HCT116 (cell line): ENCODE measurements around the gene GALNT11.

Experiments
- POLR2A ChIP-seq: IDR thresholded peaks from 2 replicates; pipeline ENCODE4 v1.7.0; 2011; ENCODE audit warnings: borderline replicate concordance; ENCODE audit not compliant: insufficient read depth, insufficient read length; ENCODE audit errors: extremely low read depth
- TF ChIP-seq, protein P1 (sequence below), 3 experiments: fragments of 200-600 bp in 1 of 3; sonication (generic) in 1 of 3; IDR thresholded peaks in 2 of 3; conservative IDR thresholded peaks in 1 of 3; 2 replicates each; pipeline ENCODE4 v1.5.1; 2012 to 2017; ENCODE audit warnings: low read depth in 2 of 3, low read length in 2 of 3, antibody characterized with exemption in 1 of 3, borderline replicate concordance in 1 of 3, control low read depth in 1 of 3, mild to moderate bottlenecking in 1 of 3, mixed read lengths in 1 of 3, mixed run types in 1 of 3, moderate library complexity in 1 of 3; ENCODE audit not compliant: insufficient read depth in 1 of 3

DNA sequence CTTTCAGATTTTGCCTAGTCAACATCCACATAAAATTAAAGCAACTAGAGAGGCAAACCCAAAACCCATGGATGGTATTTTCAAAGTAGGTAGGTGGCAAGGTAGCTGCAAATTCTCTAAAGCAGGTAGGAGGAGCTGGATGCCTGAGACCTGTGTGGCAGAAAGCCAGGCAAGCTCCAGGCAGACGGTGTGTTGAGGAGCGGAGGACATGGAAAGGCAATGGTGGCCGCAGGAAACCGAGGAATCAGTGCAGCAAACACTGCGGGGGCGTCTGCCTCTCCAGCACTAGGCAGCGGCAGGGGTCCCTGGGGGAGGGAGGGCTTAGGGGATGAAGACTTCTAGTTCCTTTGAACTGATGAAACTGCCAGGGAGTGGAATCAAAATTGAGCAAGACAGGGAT lies 101.3 kb downstream of the GALNT11 start:
- no peak for TF ChIP-seq POLR2A
- TF ChIP-seq, protein P1, sequence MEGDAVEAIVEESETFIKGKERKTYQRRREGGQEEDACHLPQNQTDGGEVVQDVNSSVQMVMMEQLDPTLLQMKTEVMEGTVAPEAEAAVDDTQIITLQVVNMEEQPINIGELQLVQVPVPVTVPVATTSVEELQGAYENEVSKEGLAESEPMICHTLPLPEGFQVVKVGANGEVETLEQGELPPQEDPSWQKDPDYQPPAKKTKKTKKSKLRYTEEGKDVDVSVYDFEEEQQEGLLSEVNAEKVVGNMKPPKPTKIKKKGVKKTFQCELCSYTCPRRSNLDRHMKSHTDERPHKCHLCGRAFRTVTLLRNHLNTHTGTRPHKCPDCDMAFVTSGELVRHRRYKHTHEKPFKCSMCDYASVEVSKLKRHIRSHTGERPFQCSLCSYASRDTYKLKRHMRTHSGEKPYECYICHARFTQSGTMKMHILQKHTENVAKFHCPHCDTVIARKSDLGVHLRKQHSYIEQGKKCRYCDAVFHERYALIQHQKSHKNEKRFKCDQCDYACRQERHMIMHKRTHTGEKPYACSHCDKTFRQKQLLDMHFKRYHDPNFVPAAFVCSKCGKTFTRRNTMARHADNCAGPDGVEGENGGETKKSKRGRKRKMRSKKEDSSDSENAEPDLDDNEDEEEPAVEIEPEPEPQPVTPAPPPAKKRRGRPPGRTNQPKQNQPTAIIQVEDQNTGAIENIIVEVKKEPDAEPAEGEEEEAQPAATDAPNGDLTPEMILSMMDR (IDR thresholded peaks at IDR 0.05 in 2 of 3, conservative IDR thresholded peaks at IDR 0.05 in 1 of 3; ENCODE audit: borderline replicate concordance in 1 of 3, insufficient read depth in 1 of 3, low read depth in 2 of 3, low read length in 2 of 3) = no peak
